LHCN-M2 (cell line): ENCODE measurements around the gene CHRM4. TPM values are rescaled to one million over a fixed set of nuclear protein-coding genes. Genes with fewer than 3 reads are reported as not detected.
A peak's percentile ranks its signal among the peaks of the same experiment; 100 is the strongest.
"Not testable (repeated sequence)": the region's sequence is repeated elsewhere in the genome, so short reads cannot be mapped to it uniquely, and the experiment has no call there.

Source experiments
- DNase-seq: peaks from one replicate; pipeline ENCODE4 v3.0.0-alpha.2; 2012; ENCODE audit warnings: low read depth
- total RNA-seq: library from RNA; depleted of rRNA; stranded (reverse); fragments of >200 nt; gene quantifications from 2 replicates; pipeline ENCODE4 v1.2.3, GENCODE V29; 2014

CHRM4 gene
- total RNA-seq, 1 experiment from 2014 or later: 0.29 TPM

DNA sequence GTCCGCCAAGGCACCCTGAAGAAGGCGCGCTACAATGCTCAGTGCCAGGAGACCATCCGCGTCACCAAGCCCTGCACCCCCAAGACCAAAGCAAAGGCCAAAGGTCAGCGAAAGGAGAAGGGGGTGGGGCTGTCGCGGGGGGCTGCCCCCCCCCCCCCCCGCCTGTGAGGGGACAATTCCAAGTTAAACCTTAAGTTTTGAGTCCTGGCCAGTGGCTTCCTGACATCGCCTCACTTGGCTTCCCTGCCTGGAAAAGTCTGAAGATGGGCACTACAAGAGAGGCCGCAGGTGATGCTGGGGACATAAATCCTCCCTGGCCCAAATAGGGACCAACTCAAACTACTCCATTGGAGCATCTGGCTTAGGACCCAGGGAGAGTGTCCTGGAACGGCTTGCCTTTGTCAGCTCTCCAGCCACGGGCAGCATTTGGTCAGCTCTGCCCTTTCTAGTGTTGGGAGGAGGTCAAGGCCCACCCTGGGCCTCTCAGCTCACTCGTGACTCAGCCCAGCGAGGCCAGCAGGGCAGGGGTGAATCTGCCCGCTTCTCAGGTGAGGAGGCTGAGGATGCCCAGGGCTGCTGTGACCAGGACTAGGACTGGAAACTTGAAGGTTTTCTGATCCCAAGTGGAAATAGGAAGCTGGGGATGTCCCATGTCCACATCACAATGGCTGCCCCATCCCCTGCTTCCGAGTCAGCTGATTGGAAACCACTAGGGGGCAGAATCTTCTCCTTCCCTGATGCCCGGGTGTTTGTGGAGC, 8.8 kb downstream of the CHRM4 start:
- DNase-seq: peak; percentile 59

DNA sequence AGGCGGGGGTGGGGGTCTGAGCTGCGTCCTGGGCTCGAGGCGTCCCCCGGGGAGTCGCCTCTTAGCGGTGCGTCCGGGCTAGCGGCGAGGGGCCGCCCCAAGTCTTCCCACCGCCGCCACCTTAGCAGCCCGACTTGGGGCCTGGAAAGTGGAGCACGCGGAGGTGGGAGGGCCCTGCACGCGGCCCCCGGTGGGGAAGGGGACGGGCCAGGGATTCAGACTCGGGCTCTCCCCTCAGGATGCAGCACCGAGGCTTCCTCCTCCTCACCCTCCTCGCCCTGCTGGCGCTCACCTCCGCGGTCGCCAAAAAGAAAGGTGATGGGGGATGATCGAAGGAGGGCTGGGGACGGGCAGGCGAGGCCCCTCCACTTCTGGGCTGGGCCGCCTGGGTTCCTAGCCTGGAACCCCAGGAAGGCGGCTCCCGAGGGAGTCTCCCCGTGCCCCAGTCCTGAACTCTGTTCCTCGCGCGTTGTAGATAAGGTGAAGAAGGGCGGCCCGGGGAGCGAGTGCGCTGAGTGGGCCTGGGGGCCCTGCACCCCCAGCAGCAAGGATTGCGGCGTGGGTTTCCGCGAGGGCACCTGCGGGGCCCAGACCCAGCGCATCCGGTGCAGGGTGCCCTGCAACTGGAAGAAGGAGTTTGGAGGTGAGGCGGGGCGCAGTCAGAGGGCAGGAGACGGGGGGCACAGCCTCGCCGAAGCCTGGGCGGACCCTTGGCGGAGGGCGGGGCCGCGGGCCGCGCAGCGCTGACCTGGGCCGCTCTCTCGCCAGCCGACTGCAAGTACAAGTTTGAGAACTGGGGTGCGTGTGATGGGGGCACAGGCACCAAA, 9.5 kb downstream of the CHRM4 start:
- DNase-seq: no peak

GRCh38 chr11:46381048-46381818, 10.3 kb downstream of the CHRM4 start, which contains the start of gene MDK:
Gene MDK (plus strand): TSS chr11:46381669. CDS start chr11:46382058, 389 bp downstream.
- no peak for DNase-seq

DNA sequence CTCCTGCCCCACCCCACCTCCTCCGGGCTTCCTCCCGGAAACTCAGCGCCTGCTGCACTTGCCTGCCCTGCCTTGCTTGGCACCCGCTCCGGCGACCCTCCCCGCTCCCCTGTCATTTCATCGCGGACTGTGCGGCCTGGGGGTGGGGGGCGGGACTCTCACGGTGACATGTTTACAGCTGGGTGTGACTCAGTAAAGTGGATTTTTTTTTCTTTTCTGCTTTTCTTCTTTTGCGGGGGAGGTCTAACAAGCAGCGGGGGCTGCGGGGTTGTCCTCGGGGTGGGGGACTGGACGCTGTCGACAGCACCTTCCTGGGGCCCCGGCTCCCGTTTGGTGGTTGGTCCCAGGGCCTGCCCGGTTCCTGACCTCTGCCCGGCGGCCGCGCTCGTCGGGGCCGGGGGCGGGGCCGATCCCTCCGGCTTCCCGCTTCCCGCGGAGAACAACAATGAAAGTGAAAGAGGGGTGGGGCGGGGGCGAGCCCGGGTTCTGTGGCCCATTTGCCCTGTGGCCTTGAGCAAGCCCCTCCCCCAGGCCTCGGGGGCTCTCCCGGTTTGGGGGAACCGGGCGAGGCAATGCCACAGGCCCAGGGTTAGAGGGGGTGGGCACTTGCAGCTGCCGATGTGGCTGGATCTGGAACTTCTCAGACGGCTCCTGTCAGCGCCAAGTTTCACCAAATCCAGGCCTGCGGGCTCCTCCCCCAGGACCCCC, 11.1 kb downstream of the CHRM4 start:
- peak; percentile 46 for DNase-seq

DNA sequence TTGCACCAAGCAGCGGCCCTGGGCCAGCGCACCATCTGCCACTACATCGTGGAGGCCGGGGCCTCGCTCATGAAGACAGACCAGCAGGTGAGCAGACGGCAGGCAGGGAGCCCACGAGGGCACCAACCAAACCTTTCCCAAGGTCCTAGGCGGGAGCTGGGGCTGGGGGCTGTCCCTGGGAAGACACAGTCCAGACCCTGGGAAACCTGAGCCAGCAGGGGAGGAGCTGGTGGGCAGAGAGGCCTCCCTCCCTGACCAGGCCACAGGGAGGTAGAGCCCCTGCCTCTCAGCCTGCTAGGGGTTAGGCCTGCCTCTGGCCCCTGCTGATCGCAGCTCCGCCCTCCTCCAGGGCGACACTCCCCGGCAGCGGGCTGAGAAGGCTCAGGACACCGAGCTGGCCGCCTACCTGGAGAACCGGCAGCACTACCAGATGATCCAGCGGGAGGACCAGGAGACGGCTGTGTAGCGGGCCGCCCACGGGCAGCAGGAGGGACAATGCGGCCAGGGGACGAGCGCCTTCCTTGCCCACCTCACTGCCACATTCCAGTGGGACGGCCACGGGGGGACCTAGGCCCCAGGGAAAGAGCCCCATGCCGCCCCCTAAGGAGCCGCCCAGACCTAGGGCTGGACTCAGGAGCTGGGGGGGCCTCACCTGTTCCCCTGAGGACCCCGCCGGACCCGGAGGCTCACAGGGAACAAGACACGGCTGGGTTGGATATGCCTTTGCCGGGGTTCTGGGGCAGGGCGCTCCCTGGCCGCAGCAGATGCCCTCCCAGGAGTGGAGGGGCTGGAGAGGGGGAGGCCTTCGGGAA, 11.9 kb downstream of the CHRM4 start:
- DNase-seq: not testable (repeated sequence)

DNA sequence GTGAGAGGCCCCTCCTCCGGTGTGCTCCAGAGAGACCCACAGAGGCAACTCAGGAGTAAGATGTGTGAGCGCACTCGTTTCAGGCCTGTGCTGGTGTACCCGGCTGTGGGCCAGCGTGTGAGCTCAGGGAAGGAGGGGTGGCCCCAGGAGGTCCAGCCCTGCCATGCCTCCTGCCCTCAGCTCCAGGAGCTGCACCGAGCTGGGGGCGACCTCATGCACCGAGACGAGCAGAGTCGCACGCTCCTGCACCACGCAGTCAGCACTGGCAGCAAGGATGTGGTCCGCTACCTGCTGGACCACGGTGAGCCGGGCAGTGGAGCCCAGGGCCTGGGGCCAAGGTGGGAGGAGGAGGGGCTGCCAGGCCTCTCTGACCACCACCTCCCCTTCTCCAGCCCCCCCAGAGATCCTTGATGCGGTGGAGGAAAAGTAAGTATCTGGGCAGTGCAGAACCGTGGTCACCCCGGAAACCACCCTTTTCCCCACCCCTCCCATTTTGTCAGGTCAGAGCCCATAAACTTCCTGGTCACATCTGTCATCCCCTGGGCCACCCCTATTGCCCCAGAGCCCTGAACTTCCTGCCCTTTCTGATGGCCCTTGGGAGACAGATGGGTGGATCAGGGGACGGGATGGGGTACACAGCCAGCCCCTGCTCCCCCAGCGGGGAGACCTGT, 12.6 kb downstream of the CHRM4 start:
- no peak for DNase-seq

GRCh38 chr11:46378296-46378695, 13.3 kb downstream of the CHRM4 start:
- DNase-seq: no peak

DNA sequence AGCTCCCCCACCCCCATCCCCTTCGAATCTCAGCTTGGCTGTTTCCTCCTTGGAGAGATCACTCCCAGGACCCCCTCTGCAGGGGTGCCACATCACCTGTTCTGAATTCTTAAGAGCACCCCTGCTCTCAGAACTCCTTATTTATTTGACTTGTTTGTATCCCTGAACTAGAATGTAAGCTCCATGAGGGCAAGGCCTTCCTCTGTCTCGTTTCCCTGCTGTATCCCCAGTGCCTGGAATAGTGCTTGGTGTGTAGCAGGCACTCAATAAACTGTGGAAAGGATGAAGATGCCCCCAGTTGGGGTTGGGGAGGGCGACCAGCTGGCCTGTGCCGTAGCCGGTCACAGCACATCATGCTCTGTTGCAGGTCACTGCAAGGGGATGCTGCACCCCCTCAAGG, 13.7 kb downstream of the CHRM4 start:
- no peak for DNase-seq

DNA sequence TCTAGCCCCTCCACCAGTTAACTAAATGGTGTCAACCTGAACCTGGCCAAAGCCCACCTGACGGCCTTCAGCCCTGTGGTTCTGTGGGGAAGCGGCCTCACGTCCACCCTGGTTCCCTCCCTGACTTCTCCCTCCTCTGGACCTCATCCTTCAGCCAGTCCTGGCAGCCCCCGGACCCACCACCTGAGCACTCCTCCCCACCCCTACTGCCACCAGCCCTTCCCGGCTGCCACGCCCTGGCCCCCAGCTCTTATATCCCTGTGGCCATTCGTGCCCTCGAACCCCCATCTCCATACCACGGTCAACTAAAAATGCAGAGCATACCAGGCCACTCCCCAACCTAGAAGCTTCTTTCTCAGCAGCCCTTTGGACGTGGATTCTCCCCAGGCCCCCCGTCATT, 14.3 kb downstream of the CHRM4 start:
- no peak for DNase-seq

DNA sequence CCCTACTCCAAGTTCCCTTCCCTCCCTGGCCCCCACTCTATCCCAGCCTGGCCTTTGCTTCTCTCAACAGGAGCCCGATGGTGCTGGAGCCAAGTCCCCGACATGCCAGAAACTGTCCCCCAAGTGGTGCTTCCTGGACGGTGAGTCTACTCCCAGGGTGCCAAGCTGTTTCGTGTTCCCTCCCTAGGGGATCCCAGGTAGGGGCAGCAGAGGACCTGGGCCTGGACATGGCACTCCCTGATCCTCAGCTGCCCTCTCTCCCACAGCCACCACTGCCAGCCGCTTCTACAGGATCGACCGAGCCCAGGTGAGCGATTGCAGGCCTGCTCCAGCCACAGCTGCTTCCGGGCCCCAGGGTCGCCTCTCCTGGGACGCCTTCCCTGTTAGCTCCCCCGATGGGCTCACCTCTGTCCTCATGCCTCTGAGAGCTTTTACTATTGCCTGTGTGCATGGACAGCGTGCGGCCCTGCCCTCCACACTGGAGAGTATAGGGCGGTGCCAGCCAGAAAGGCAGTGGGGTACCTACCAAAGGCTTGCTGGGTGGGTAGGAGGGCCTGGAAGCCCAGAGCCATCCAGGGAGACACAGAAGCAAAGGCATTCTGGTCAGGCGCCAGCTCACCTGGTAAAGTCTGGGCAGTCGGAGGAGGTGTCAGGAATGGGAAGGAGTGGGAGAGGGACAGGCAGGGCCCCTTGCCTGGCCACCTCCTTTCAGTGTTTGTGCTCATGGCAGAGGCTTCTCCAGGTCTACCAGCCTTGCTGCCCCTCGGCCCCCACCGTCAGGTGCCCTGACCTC, 15.1 kb downstream of the CHRM4 start:
- DNase-seq: no peak

GRCh38 chr11:46375392-46376101, 16.0 kb downstream of the CHRM4 start:
- DNase-seq: no peak

- DNase-seq: no peak
Observed at GRCh38 chr11:46374815-46375214, 16.8 kb downstream of the CHRM4 start.

- DNase-seq: no peak
Observed at GRCh38 chr11:46373787-46374740, 17.5 kb downstream of the CHRM4 start.

DNA sequence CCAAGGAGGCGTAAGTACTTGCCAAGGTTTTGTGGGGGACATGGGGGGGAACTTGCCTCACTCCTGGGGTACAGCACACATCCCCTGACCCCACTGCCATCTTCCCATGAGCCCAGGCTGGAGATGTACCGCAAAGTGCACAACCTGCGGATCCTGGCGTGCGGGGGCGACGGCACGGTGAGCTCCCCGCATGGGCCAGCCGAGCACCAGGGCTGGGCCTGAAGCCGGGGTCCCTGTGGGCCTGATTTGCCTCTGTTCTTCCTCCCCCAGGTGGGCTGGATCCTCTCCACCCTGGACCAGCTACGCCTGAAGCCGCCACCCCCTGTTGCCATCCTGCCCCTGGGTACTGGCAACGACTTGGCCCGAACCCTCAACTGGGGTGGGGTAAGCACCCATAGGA, 19.1 kb downstream of the CHRM4 start:
- DNase-seq: not testable (repeated sequence)

- DNase-seq: no peak
Observed at GRCh38 chr11:46372086-46372485, 19.5 kb downstream of the CHRM4 start.

DNA sequence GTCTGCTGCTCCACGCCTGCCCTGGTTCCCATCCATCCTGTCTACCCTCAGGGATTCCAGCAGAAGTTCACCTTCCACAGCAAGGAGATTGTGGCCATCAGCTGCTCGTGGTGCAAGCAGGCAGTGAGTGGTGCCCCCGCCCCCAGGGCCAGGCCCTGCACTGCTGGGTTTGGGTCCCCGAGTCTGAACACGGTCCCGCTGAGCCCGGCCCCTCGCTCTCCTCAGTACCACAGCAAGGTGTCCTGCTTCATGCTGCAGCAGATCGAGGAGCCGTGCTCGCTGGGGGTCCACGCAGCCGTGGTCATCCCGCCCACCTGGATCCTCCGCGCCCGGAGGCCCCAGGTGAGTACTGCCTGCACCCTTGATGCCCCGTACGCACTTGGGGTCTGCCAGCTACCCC, 20.3 kb downstream of the CHRM4 start:
- not testable (repeated sequence) for DNase-seq

GRCh38 chr11:46370253-46370652, 21.3 kb downstream of the CHRM4 start:
- DNase-seq: no peak
